Measurements from ENCODE around the gene GPBAR1.
"Not testable (repeated sequence)": the region's sequence is repeated elsewhere in the genome, so short reads cannot be mapped to it uniquely, and the experiment has no call there.

GPBAR1 gene

DNA sequence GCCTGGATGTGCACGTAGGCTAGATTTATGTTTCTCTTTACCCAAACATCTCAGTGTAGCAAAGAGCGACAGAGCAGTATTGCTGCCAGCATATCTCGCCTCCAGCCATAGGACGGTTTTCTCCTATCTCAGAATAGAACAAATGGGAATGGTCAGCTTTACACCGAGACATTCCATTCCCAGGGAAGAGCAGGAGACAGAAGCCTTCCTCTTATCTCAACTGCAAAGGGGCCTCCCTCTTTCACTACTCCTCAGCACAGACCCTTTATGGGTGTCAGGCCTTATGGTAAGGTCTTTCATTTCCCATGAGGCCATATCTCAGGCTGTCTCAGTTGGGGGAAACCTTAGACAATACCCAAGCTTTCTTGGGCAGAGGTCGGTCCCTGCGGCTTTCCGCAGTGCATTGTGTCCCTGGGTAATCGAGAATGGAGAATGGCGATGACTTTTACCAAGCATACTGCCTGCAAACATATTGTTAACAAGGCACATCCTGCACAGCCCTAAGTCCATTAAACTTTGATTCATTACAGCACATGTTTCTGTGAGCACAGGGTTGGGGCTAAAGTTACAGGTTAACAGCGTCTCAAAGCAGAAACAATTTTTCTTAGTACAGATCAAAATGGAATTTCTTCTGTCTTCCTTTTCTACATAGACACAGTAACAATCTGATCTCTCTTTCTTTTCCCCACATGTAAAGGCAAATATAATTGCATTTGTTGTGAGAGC lies 50.9 kb downstream of the GPBAR1 start:
- not testable (repeated sequence) for DNase-seq

DNA sequence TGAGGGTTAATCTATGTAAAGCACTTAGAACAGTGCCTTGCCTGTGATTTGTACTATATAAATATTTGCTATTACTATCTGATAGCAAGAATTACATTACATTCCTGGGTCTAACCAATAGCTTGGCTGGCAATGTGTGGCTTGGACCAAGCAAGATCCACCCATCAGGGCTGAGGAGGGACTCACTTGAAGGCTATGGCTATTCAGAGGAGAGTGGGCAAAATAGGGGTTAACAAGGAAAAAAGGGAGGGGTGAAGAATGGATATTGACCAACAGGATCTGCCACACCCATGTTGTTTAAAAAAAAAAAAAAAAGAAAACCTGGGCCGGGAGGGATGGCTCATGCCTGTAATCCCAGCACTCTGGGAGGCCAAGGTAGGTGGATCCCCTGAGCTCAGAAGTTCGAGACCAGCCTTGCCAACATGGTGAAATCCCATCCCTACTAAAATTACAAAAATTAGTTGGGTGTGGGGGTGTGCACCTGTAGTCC lies 51.5 kb downstream of the GPBAR1 start:
- DNase-seq: no peak

DNA sequence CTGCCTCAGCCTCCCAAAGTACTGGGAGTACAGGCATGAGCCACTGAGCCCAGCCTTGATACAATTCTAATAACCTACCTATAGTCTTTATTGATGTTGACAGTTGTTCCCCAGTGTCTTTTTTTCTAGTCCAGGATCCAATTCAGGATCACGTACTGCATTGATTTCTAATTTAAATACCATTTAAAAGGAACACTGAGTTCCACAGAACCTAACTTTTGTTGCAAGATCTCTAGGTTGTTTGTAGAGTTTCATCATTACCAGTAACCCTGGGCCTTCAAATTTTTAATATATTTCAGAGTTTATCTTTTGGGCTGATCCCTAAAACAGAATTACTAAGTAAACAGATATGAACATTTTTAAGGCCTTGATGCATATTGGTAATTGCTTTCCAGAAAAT lies 52.5 kb downstream of the GPBAR1 start:
- DNase-seq: no peak
